ENCODE results near the gene ANKS1B. TPM values are rescaled to one million over a fixed set of nuclear protein-coding genes. Genes with fewer than 3 reads are reported as not detected.

ANKS1B gene
- polyA plus RNA-seq, 1 experiment, result 0.27 TPM

- POLR2A ChIA-PET, result no interaction called here
- TF ChIP-seq CTCF (IDR thresholded peaks at IDR 0.05; ENCODE audit: insufficient read depth, low read depth, low read length), result no peak
- no peak for DNase-seq (ENCODE audit: low read depth)
- H3K27me3 ChIP-seq (ENCODE audit: control insufficient read depth, insufficient read depth, low read length), result peaks cover 1% of the 10 kb centered on the region; the same call in 1 of the 2 replicates
- no peaks in the 10 kb centered on the region for H3K36me3 ChIP-seq (ENCODE audit: control insufficient read depth, insufficient read depth, low read length)
- H3K4me3 ChIP-seq (ENCODE audit: low read depth, low read length), result no peak overlapping the region
- CTCF ChIA-PET, result interaction anchor here (1.0 to 1.2 kb wide), 2 partner anchors 8 to 17 kb away, joined by 5 read pairs; no protein-coding TSS in a partner anchor
These were observed 1243.0 kb downstream of the ANKS1B start for GRCh38 chr12:98741556-98742265.

- DNase-seq (ENCODE audit: low read depth), result no peak
- H3K27me3 ChIP-seq (ENCODE audit: control insufficient read depth, insufficient read depth, low read length), result peaks cover 1% of the 10 kb centered on the region; the same call in 1 of the 2 replicates
- POLR2A ChIA-PET, result no interaction called here
- no peak overlapping the region for H3K4me3 ChIP-seq (ENCODE audit: low read depth, low read length)
- H3K36me3 ChIP-seq (ENCODE audit: control insufficient read depth, insufficient read depth, low read length), result no peaks in the 10 kb centered on the region
- CTCF ChIA-PET, result interaction anchor here (1.2 to 1.4 kb wide), 3 partner anchors 9 to 19 kb away, joined by 3 to 7 read pairs (median 5); no protein-coding TSS in a partner anchor
- TF ChIP-seq CTCF (IDR thresholded peaks at IDR 0.05; ENCODE audit: insufficient read depth, low read depth, low read length), result no peak
These were observed 1243.6 kb downstream of the ANKS1B start for GRCh38 chr12:98741196-98741555.

- Histone ChIP-seq H3K4me3 (ENCODE audit: low read depth, low read length) (no peak overlapping the region), H3K36me3 (ENCODE audit: control insufficient read depth, insufficient read depth, low read length) (no peaks in the 10 kb centered on the region), H3K27me3 (ENCODE audit: control insufficient read depth, insufficient read depth, low read length) (peaks cover 1% of the 10 kb centered on the region; the same call in 1 of the 2 replicates)
- no peak for TF ChIP-seq CTCF (IDR thresholded peaks at IDR 0.05; ENCODE audit: insufficient read depth, low read depth, low read length)
- no peak for DNase-seq (ENCODE audit: low read depth)
- CTCF ChIA-PET, result interaction anchor here (1.1 to 1.4 kb wide), 5 partner anchors 10 to 258 kb away, joined by 3 to 7 read pairs (median 4); no protein-coding TSS in a partner anchor
- POLR2A ChIA-PET, result no interaction called here
These were observed 1244.0 kb downstream of the ANKS1B start for GRCh38 chr12:98740751-98741150.

- Histone ChIP-seq H3K27me3 (ENCODE audit: control insufficient read depth, insufficient read depth, low read length) (peaks cover 1% of the 10 kb centered on the region; the same call in 1 of the 2 replicates), H3K4me3 (ENCODE audit: low read depth, low read length) (no peak overlapping the region), H3K36me3 (ENCODE audit: control insufficient read depth, insufficient read depth, low read length) (no peaks in the 10 kb centered on the region)
- TF ChIP-seq CTCF (IDR thresholded peaks at IDR 0.05; ENCODE audit: insufficient read depth, low read depth, low read length), result no peak
- ChIA-PET CTCF (interaction anchor here (0.6 to 1.6 kb wide), 2 partner anchors 10 to 444 kb away, joined by 3 to 5 read pairs; no protein-coding TSS in a partner anchor), POLR2A (no interaction called here)
- no peak for DNase-seq (ENCODE audit: low read depth)
These were observed 1246.2 kb downstream of the ANKS1B start for GRCh38 chr12:98738539-98738938.

GRCh38 chr12:98738002-98738401 is 1246.7 kb downstream of the ANKS1B start:
- TF ChIP-seq CTCF (IDR thresholded peaks at IDR 0.05; ENCODE audit: insufficient read depth, low read depth, low read length), result no peak
- no peak for DNase-seq (ENCODE audit: low read depth)
- Histone ChIP-seq H3K27me3 (ENCODE audit: control insufficient read depth, insufficient read depth, low read length) (peaks cover 1% of the 10 kb centered on the region; the same call in 1 of the 2 replicates), H3K36me3 (ENCODE audit: control insufficient read depth, insufficient read depth, low read length) (no peaks in the 10 kb centered on the region), H3K4me3 (ENCODE audit: low read depth, low read length) (no peak overlapping the region)
- POLR2A ChIA-PET, result no interaction called here
- CTCF ChIA-PET, result no interaction called here
